HG03469 (cell line): ENCODE measurements around the gene RETREG1.
A peak's percentile ranks its signal among the peaks of the same experiment; 100 is the strongest.
"Not testable (repeated sequence)": the region's sequence is repeated elsewhere in the genome, so short reads cannot be mapped to it uniquely, and the experiment has no call there.

Experiments
- ATAC-seq: cut with Tn5 transposase; IDR thresholded peaks from one replicate; pipeline ENCODE4 v1.9.1; 2021; ENCODE audit warnings: mild to moderate bottlenecking, moderate library complexity, moderate number of reproducible peaks; ENCODE audit not compliant: unreplicated experiment

The RETREG1 gene

GRCh38 chr5:16616536-16617273, at the start of gene RETREG1:
Gene RETREG1 (minus strand): TSS chr5:16616997. CDS start chr5:16616971, 26 bp downstream.
- ATAC-seq, result peak; percentile 43

- ATAC-seq, result no peak
Observed at GRCh38 chr5:16666130-16666882, 49.5 kb upstream of the RETREG1 start.

GRCh38 chr5:16665601-16666000, 48.8 kb upstream of the RETREG1 start:
- no peak for ATAC-seq

GRCh38 chr5:16664368-16664767, 47.6 kb upstream of the RETREG1 start:
- ATAC-seq, result no peak

GRCh38 chr5:16663840-16664239, 47.0 kb upstream of the RETREG1 start:
- no peak for ATAC-seq

GRCh38 chr5:16661713-16662112, 44.9 kb upstream of the RETREG1 start:
- ATAC-seq, result no peak

- no peak for ATAC-seq
Observed at GRCh38 chr5:16660982-16661381, 44.2 kb upstream of the RETREG1 start.

GRCh38 chr5:16659536-16659935, 42.7 kb upstream of the RETREG1 start:
- no peak for ATAC-seq

GRCh38 chr5:16656561-16657191, 39.9 kb upstream of the RETREG1 start:
- ATAC-seq, result no peak

- no peak for ATAC-seq
Observed at GRCh38 chr5:16654647-16655334, 38.0 kb upstream of the RETREG1 start.

GRCh38 chr5:16648739-16649138, 31.9 kb upstream of the RETREG1 start:
- not testable (repeated sequence) for ATAC-seq

GRCh38 chr5:16644301-16644889, 27.6 kb upstream of the RETREG1 start:
- ATAC-seq, result no peak

GRCh38 chr5:16642867-16643266, 26.1 kb upstream of the RETREG1 start:
- ATAC-seq, result no peak

- no peak for ATAC-seq
Observed at GRCh38 chr5:16639206-16639605, 22.4 kb upstream of the RETREG1 start.

- no peak for ATAC-seq
Observed at GRCh38 chr5:16628376-16628775, 11.6 kb upstream of the RETREG1 start.

- peak; percentile 77 for ATAC-seq
Observed at GRCh38 chr5:16626696-16627264, 10.0 kb upstream of the RETREG1 start.

- ATAC-seq, result no peak
Observed at GRCh38 chr5:16625096-16625495, 8.3 kb upstream of the RETREG1 start.

GRCh38 chr5:16619136-16619535, 2.3 kb upstream of the RETREG1 start:
- no peak for ATAC-seq

GRCh38 chr5:16618138-16618897, 1.5 kb upstream of the RETREG1 start:
- no peak for ATAC-seq
